Hematopoietic multipotent progenitor cell treated with erythropoietin and hydrocortisone succinate and interleukin-3 and kit ligand, for 4 days (in vitro differentiated cells): ENCODE data around the gene SDHB.

Experiments
- DNase-seq: peaks from one replicate; pipeline ENCODE4 v3.0.0-alpha.2; 2015

The SDHB gene

GRCh38 chr1:16981269-16981849, 72.5 kb downstream of the SDHB start:
- DNase-seq = no peak

DNA sequence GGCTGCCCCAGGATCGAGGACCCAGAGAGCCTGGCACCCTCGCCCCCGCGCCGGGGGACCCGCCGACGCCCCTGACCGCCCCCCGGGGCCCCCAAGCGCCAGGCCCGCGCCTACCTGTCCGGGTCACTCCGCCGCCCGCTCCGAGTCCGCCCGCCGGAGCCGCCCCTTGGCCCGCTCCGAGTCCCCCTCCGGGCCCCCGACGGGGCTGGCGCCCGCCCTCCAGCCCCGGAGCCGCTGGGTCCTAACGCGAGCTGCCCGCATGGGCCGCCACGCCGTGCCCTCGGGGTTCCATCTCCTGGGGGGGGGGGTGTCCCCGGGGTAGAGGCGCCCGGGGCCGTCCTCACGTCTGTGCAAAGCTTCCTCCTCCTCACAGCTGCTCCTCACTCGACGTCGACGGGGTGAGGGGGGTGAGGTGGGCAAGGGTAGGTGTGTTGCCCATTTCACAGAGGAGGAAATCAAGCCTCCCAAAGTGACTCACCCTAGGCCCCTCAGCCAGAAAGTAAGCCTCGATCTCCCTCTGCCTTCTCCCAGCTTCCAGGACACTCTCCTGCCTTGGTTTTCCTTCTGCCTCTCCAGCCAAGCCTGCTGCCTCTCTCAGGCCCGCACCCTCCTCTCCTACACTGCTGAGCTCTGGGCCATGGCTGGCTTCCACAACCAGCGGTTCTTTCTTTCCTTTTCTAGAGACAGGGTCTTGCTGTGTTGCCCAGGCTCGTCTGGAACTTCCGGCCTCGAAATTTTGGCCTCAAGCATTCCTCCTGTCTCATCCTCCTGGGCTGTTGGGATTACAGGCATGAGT, 73.2 kb downstream of the SDHB start, which contains the start of gene MFAP2:
Gene MFAP2 (minus strand): TSS at position 148 of the 796 bp plus-strand sequence. CDS start 2,347 bp downstream, outside the sequence.
- DNase-seq = no peak

- DNase-seq = no peak
Measured at GRCh38 chr1:16979475-16980327, 74.1 kb downstream of the SDHB start.

GRCh38 chr1:16978567-16979474, 75.0 kb downstream of the SDHB start:
- peak; percentile 32 for DNase-seq

- no peak for DNase-seq
Measured at GRCh38 chr1:16978139-16978538, 75.7 kb downstream of the SDHB start.

GRCh38 chr1:16977377-16977776, 76.5 kb downstream of the SDHB start:
- no peak for DNase-seq

- no peak for DNase-seq
Measured at GRCh38 chr1:16976966-16977365, 76.9 kb downstream of the SDHB start.

- no peak for DNase-seq
Measured at GRCh38 chr1:16975838-16976237, 78.0 kb downstream of the SDHB start.

GRCh38 chr1:16975211-16975610, 78.6 kb downstream of the SDHB start:
- no peak for DNase-seq

GRCh38 chr1:16973215-16973614, 80.6 kb downstream of the SDHB start:
- DNase-seq = no peak

DNA sequence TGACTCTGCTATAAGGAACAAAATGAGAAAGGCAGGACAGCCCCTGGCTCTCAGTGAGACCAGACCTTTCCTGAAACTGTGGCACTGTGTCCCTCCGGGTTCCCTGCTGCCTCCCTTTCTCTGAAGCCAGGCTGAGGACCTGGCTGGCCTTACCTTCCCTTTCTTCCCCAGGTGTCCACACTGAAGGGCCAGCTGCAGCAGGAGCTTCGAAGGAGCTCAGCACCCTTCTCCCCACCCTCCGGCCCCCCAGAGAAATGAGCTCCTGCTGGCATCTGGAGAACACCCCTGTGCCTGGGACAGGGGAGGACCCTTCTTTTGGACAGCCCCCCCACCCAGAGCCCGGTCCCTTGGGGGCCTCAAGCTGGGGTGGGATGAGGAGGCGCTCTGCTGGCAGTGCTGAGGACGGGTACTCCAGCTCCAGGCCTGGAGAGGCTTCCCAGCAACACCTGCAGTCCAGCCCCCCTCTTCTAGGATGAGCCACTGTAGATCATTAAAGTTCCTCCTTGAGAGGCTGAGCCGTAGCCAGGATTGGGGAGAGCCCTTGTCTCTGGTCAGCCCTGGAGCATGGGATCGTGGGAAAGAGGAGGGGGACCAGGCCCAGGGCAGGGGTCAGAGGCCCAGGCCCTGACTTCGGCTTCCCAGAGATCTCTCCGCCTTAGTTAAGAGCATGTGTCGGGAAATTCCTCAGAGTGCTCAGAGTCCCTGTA, 81.5 kb downstream of the SDHB start:
- DNase-seq = no peak

DNA sequence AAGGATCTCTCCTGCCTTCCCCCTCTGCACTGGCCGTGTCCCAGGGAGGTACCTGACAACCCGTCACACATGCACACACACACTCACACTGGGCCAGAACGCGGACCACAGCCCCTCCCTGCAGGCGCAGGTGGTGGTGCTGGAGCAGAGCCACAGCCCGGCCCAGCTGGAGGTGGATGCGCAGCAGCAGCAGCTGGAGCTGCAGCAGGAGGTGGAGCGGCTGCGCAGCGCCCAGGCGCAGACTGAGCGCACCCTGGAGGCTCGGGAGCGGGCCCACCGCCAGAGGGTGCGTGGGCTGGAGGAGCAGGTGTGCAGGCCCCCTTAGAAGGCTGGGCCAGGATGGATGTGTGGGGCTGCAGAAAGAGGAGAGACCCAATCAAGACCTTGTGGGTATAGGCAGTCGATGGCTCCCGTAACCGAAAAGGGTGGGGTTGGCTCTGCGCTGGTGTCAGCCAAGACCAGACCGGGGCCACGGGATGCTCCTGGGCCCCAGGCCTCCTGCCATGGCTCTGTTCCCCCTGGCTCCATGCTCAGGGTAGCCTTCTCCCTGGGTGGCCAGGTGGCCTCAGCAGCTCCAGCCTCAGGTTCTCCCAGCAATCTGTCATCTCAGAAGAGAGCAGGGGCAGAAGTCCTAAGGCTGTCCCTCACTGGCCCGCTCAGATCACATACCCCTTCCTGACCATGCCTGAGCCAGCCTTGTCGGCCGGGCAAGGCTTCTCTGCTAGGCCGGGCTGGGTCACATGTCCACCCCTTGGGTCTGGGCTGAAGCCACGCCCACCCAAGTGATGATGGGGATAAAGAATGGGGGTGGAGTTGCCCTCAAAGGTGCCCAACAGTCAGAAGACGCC, 82.3 kb downstream of the SDHB start:
- DNase-seq = peak; percentile 40

- no peak for DNase-seq
Measured at GRCh38 chr1:16970132-16970910, 83.5 kb downstream of the SDHB start.

GRCh38 chr1:16969651-16970050, 84.2 kb downstream of the SDHB start:
- no peak for DNase-seq

DNA sequence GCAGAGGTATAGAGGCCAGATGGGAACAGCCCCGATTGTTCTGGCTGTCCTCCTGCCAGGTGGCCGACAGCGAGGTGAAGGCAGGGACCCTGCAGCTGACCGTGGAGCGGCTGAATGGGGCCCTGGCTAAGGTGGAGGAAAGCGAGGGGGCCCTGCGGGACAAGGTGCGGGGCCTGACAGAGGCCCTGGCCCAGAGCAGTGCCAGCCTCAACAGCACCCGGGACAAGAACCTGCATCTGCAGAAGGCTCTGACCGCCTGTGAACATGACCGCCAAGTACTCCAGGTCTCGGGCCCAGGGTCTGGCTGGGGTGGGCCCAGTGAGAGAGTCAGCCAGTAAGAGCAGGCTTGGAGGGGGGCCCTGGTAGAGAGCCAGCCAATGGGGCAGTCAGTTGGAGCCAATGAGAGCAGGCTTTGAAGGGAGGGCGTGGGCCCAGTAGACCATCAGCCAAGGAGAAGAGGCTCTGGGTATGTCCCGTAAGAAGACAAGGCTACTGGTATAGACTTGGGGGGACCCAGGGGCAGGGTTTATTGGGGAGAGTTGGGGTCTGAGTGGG, 84.7 kb downstream of the SDHB start:
- DNase-seq = no peak
